Kidney (tissue), 14 donors: Measurements from ENCODE around the gene MPRIP. TPM values are rescaled to one million over a fixed set of nuclear protein-coding genes. Genes with fewer than 3 reads are reported as not detected.
A peak's percentile ranks its signal among the peaks of the same experiment; 100 is the strongest.
"Not testable (repeated sequence)": the region's sequence is repeated elsewhere in the genome, so short reads cannot be mapped to it uniquely, and the experiment has no call there.

ENCODE experiments used
- DNase-seq, 5 donors: peaks; one replicate each; pipeline ENCODE4 v3.0.0-alpha.2; 2013 to 2020
- FAIRE-seq: peaks from 2 replicates; lab custom pipeline; 2012; peaks lifted over from hg19 to GRCh38; lab: Jason Lieb, UNC
- H3K27ac ChIP-seq, 2 donors: one replicate each; pipeline ENCODE4 v1.7.0; 2013; ENCODE audit warnings: low read depth in 2 of 2, low read length in 2 of 2, inconsistent platforms in 1 of 2
- H3K27me3 ChIP-seq: one replicate; pipeline ENCODE4 v1.7.1; 2013; ENCODE audit warnings: low read length, inconsistent platforms; ENCODE audit not compliant: control insufficient read depth, insufficient read depth
- H3K36me3 ChIP-seq, 3 donors: one replicate each; pipeline versions ENCODE4 v1.7.0 to v1.7.1; 2013; ENCODE audit warnings: low read length in 3 of 3, control low read depth in 1 of 3, inconsistent platforms in 1 of 3; ENCODE audit not compliant: insufficient read depth in 3 of 3, control insufficient read depth in 2 of 3
- H3K4me1 ChIP-seq, 3 donors: one replicate each; pipeline versions ENCODE4 v1.7.0 to v1.7.1; 2013; ENCODE audit warnings: low read length in 3 of 3, inconsistent platforms in 1 of 3, low read depth in 1 of 3; ENCODE audit not compliant: control insufficient read depth in 2 of 3, insufficient read depth in 2 of 3
- H3K4me3 ChIP-seq, 3 donors: one replicate each; pipeline versions ENCODE4 v1.7.0 to v1.8.1; 2013; ENCODE audit warnings: low read length in 3 of 3, control low read depth in 1 of 3, inconsistent platforms in 1 of 3
- H3K9ac ChIP-seq, 3 donors: one replicate each; pipeline versions ENCODE4 v1.7.0 to v1.7.1; 2013; ENCODE audit warnings: low read length in 3 of 3, control low read depth in 1 of 3, inconsistent platforms in 1 of 3
- H3K9me3 ChIP-seq, 3 donors: one replicate each; pipeline versions ENCODE4 v1.7.0 to v1.7.1; 2013; ENCODE audit warnings: low read length in 3 of 3, control low read depth in 1 of 3, inconsistent platforms in 1 of 3; ENCODE audit not compliant: control insufficient read depth in 2 of 3, insufficient read depth in 1 of 3
- intact Hi-C: fragments of 100-400 bp; cut with DNase I; formaldehyde crosslinking; loops from one replicate; pipeline ENCODE4 v1.11.1; 2022
- polyA plus RNA-seq: library from polyadenylated mRNA; stranded (reverse); fragments of 350-450 nt; fragmentation: Illumina TruSeq; extraction: RNeasy Lipid Tissue Mini Kit (QIAGEN cat#74804); gene quantifications from one replicate; pipeline ENCODE4 v1.2.3, GENCODE V29; 2014; ENCODE audit warnings: low read depth, low replicate concordance; ENCODE audit not compliant: insufficient read depth
- total RNA-seq: library from RNA; stranded (reverse); fragmentation: NEBNext Ultra II Directional; extraction: Animal tissue kit (Norgen Biotek cat#: 25700); gene quantifications from one replicate; pipeline ENCODE4 v1.2.1, GENCODE V29; 2021
- TF ChIP-seq, protein P1 (sequence below): IDR thresholded peaks from 3 replicates; pipeline ENCODE4 v1.5.1; 2012; ENCODE audit warnings: mild to moderate bottlenecking, moderate library complexity, borderline replicate concordance; ENCODE audit not compliant: insufficient read depth; ENCODE audit errors: extremely low read depth
- donor health status: control.
- donor health status: control.
- donor health status: control.
- donor health status: control.
- donor health status: control.
- donor health status: DM: yes; HTN: yes; CAD: no.
- donor health status: Normal renal cell carcinoma (clear cell type).

MPRIP gene
- total and polyA plus RNA-seq, 2 donors from 2014 or later: 120 to 250 TPM

DNA sequence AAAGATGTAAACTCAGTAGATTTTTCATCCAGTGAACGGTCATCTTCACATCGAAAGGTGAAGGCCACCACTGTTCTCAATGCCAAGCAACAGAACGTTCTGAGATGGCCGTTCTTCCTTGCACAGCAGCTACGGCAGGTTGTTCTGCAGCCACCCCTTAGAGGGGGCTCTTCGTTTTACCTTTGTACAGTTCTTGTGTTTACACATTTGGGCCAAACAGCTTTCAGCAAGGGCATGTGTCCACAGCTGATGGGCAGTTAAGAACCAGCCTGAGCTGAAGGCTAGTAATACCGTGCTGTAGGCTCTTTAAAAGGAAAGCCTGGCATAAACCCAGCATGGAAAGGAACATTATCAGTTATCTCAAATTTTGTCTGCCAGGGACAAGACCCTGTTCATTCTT, 147.9 kb downstream of the MPRIP start:
- Histone ChIP-seq H3K4me3 (no peak overlapping the region), H3K27me3 (no peaks in the 10 kb centered on the region), H3K9ac (no peak overlapping the region), H3K27ac (no peak overlapping the region), H3K4me1 (peaks cover 0 to 7% (median 0%) of the 10 kb centered on the region in 3 donors), H3K36me3 (peaks cover 0 to 8% (median 0%) of the 10 kb centered on the region in 3 donors), H3K9me3 (no peaks in the 10 kb centered on the region)
- FAIRE-seq (no peak), DNase-seq (no peak)
- TF ChIP-seq, protein P1, sequence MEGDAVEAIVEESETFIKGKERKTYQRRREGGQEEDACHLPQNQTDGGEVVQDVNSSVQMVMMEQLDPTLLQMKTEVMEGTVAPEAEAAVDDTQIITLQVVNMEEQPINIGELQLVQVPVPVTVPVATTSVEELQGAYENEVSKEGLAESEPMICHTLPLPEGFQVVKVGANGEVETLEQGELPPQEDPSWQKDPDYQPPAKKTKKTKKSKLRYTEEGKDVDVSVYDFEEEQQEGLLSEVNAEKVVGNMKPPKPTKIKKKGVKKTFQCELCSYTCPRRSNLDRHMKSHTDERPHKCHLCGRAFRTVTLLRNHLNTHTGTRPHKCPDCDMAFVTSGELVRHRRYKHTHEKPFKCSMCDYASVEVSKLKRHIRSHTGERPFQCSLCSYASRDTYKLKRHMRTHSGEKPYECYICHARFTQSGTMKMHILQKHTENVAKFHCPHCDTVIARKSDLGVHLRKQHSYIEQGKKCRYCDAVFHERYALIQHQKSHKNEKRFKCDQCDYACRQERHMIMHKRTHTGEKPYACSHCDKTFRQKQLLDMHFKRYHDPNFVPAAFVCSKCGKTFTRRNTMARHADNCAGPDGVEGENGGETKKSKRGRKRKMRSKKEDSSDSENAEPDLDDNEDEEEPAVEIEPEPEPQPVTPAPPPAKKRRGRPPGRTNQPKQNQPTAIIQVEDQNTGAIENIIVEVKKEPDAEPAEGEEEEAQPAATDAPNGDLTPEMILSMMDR: no peak
- intact Hi-C loops: no loop called here

- FAIRE-seq (no peak), DNase-seq (no peak)
- Histone ChIP-seq H3K27me3 (no peaks in the 10 kb centered on the region), H3K36me3 (peaks cover 0 to 8% (median 0%) of the 10 kb centered on the region in 3 donors), H3K9me3 (no peaks in the 10 kb centered on the region), H3K4me3 (no peak overlapping the region), H3K4me1 (peaks cover 0 to 7% (median 0%) of the 10 kb centered on the region in 3 donors), H3K27ac (peak overlapping the region in 1 of 2 donors; percentile 27), H3K9ac (no peak overlapping the region)
- TF ChIP-seq, protein P1: no peak
- intact Hi-C loops: no loop called here
Measured at GRCh38 chr17:17191346-17191792, 149.1 kb downstream of the MPRIP start.

DNA sequence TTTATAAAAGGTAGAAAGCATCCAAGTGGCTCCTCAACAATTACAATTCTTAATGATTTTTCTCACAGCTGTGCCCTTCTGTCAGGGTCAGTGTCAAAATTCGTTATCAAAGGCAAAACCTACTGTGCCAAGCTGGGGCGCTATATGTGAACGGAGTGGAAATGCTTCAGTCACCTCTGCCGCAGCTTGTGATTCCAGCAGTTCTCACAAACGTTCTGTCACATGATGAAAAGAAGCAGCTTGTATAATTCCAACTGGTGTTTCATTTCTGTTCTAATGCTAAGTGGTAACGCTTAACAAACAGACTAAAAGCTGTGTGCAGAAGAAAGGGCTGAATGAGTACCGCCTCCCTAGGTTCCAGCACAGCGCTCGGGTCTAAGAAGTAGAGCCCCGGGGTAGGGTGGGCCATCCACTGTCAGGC, 149.7 kb downstream of the MPRIP start:
- Histone ChIP-seq H3K27ac (no peak overlapping the region), H3K9ac (no peak overlapping the region), H3K27me3 (no peaks in the 10 kb centered on the region), H3K4me3 (no peak overlapping the region), H3K36me3 (peaks cover 0 to 8% (median 0%) of the 10 kb centered on the region in 3 donors), H3K9me3 (no peaks in the 10 kb centered on the region), H3K4me1 (peaks cover 0 to 5% (median 0%) of the 10 kb centered on the region in 3 donors)
- intact Hi-C loops: no loop called here
- DNase-seq (peak in 2 of 5 donors; percentile 30 to 66), FAIRE-seq (no peak)
- TF ChIP-seq, protein P1: no peak

GRCh38 chr17:17195466-17195865, 153.2 kb downstream of the MPRIP start:
- DNase-seq, H3K9ac ChIP-seq, intact Hi-C loops, H3K27ac ChIP-seq, H3K36me3 ChIP-seq, H3K27me3 ChIP-seq, FAIRE-seq, H3K9me3 ChIP-seq, H3K4me1 ChIP-seq, H3K4me3 ChIP-seq: not testable (repeated sequence)
